RWPE1 (cell line): Measurements from ENCODE around the gene ARMC3.

Experiments
- CTCF ChIA-PET: fragments of 350-600 bp; sonication (Branson Sonifier 250); formaldehyde crosslinking; extraction: SDS; loops from one replicate; lab custom pipeline; 2021; lab: Yijun Ruan, JAX
- POLR2A ChIA-PET: fragments of 400-600 bp; formaldehyde crosslinking; extraction: SDS; loops from one replicate; lab custom pipeline; 2020; ENCODE audit warnings: antibody characterized with exemption; ENCODE audit not compliant: low non-redundant PET; lab: Yijun Ruan, JAX
- DNase-seq: peaks from one replicate; pipeline ENCODE4 v3.0.0; 2012; ENCODE audit warnings: low spot score
- H3K27ac ChIP-seq: fragments of 450-650 bp; 2 replicates; pipeline ENCODE4 v1.5.1; 2017
- CTCF ChIP-seq: fragments of 450-650 bp; conservative IDR thresholded peaks from 2 replicates; pipeline ENCODE4 v1.5.1; 2017; ENCODE audit warnings: low read depth, mild to moderate bottlenecking

The ARMC3 gene

GRCh38 chr10:22911067-22911466 lies 16.8 kb upstream of the ARMC3 start:
- POLR2A ChIA-PET = no interaction called here
- TF ChIP-seq CTCF = no peak
- H3K27ac ChIP-seq = no peak overlapping the region
- CTCF ChIA-PET = no interaction called here
- no peak for DNase-seq

GRCh38 chr10:22911889-22912762 lies 15.7 kb upstream of the ARMC3 start:
- no peak for DNase-seq
- POLR2A ChIA-PET = no interaction called here
- H3K27ac ChIP-seq = no peak overlapping the region
- CTCF ChIA-PET = no interaction called here
- TF ChIP-seq CTCF = no peak

DNA sequence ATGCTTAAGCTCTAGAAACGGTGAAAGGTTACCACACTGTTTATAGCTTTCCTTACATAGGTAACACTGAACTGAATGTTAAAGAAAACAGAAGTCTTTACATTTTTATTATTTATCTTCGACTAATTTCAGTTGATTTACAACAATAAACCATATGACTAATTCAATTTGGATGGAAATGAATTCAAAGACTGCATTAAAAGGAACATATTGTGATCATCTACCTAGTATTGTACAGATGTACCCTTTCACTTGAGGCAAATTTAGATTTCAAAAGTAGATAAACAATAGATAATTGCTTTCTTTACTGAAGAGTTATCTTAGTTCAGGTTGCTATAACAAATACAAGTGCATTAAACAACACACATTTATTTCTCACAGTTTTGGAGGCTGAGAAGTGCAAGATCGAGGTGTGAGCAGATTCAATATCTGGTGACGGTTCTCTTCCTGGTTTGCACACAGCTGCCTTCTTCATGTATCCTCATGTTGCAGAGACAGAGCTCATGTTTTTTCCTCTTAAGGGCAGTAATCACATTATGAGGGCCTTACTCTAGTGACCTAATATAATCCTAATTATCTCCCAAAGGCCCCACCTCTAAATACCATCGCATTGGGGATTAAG lies 15.0 kb upstream of the ARMC3 start:
- no peak overlapping the region for H3K27ac ChIP-seq
- CTCF ChIA-PET = no interaction called here
- POLR2A ChIA-PET = no interaction called here
- no peak for DNase-seq
- TF ChIP-seq CTCF = no peak

DNA sequence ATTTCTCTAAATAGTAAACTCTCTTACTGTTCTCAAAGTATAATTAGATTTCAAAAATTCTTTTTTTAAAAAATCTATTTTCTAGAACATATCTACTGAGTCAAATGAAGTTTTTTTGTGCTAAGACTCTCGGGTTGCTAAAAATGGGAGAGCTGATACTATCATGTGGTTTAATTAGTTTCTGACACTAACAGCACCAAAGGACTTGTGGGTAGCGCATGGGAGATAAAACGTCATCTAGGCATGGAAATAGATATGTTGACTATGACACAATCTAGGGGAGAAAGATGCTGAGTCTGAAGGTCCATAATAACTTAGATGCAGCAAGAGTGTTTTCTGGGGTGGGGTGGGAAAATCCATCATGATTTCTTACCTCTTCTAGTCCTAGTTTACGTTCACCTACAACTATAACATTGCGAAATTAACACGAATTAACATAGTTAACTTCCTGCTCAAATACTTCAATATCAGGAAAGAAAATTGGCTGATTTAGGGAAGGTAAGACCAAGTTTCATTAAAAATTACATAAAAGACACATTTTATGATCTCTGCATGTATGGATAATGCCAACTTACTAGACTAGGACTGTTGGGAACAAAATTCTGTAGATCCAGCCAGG lies 14.3 kb upstream of the ARMC3 start:
- DNase-seq = no peak
- no peak for TF ChIP-seq CTCF
- ChIA-PET POLR2A (no interaction called here), CTCF (no interaction called here)
- H3K27ac ChIP-seq = no peak overlapping the region

DNA sequence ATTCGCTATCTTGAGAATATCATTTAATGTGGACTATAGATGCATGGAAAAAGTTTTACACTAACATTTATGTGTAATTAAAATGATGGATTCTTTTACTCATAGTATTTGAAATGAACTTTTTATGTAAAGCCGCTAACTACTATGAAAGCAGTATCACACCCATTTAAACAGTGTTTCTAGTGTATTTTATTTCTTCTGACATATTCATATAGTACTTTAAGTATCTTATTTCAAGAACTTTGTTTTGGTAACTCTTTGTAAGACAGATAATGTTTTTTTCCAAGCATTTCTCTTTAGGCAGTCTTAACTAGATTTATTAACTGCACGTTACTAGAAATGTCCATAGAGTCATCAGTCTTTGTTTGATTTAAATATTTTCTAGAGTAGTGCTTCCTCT lies 12.5 kb upstream of the ARMC3 start:
- POLR2A ChIA-PET = no interaction called here
- CTCF ChIA-PET = no interaction called here
- no peak for TF ChIP-seq CTCF
- H3K27ac ChIP-seq = no peak overlapping the region
- DNase-seq = no peak

DNA sequence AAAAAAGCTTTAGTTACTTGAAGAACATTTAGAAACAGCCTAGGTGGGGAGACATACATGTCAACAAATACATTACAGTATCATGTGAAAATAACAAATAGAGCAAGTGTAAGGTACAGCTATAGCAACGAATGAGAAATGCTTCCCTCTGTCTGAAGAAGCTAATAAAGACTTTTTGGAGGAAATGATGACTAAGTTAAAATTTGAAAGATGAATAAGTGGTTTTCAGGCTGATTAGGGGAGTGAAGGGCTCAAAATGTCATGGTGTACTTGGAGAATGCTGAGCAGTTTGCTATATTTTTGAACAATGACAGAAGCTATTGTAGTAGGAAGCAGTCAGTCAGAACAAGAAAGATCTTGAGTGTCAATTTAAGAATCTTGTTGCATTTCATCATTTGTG lies 2.8 kb upstream of the ARMC3 start:
- ChIA-PET CTCF (no interaction called here), POLR2A (no interaction called here)
- no peak for DNase-seq
- no peak overlapping the region for H3K27ac ChIP-seq
- no peak for TF ChIP-seq CTCF
